K562 (cell line): Measurements from ENCODE around the gene ZFP92. TPM values are rescaled to one million over a fixed set of nuclear protein-coding genes. Genes with fewer than 3 reads are reported as not detected.

ENCODE experiments used
- ATF7 ChIP-seq: fragments of 450-650 bp; IDR thresholded peaks from 2 replicates; pipeline ENCODE4 v1.7.1; 2014; ENCODE audit warnings: mild to moderate bottlenecking, moderate library complexity
- C11orf30 ChIP-seq: fragments of 450-650 bp; IDR thresholded peaks from 2 replicates; pipeline ENCODE4 v1.6.1; 2016; ENCODE audit warnings: low read depth, mild to moderate bottlenecking
- CBFA2T3 ChIP-seq: fragments of 450-650 bp; IDR thresholded peaks from 2 replicates; pipeline ENCODE4 v1.6.1; 2017
- CGGBP1 ChIP-seq: fragments of 250-450 bp; sonication (Bioruptor Pico); IDR thresholded peaks from 2 replicates; pipeline ENCODE4 v1.9.0; 2021; ENCODE audit warnings: mild to moderate bottlenecking
- CREM ChIP-seq: IDR thresholded peaks from 2 replicates; pipeline ENCODE4 v1.6.1; 2014; ENCODE audit warnings: antibody characterized with exemption, low read depth
- DMBX1 ChIP-seq: fragments of 250-450 bp; sonication (Bioruptor Pico); IDR thresholded peaks from 2 replicates; pipeline ENCODE4 v1.8.0; 2022; ENCODE audit warnings: inconsistent platforms, mild to moderate bottlenecking, moderate library complexity, borderline replicate concordance
- ETS2 ChIP-seq: IDR thresholded peaks from 2 replicates; pipeline ENCODE4 v1.6.1; 2016; ENCODE audit warnings: borderline replicate concordance, missing genetic modification characterization, mild to moderate bottlenecking, moderate library complexity, missing compliant biosample characterization; ENCODE audit not compliant: poor library complexity, severe bottlenecking
- FOS ChIP-seq: IDR thresholded peaks from 3 replicates; pipeline ENCODE4 v1.6.1; 2011; ENCODE audit not compliant: insufficient read length; ENCODE audit errors: extremely low read depth
- GABPB1 ChIP-seq: sonication (generic); formaldehyde crosslinking; IDR thresholded peaks from 2 replicates; pipeline ENCODE4 v1.8.0; 2022; ENCODE audit warnings: mild to moderate bottlenecking, missing genetic modification reagents
- HEY1 ChIP-seq: fragments of 250-450 bp; sonication (Bioruptor Pico); IDR thresholded peaks from 2 replicates; pipeline ENCODE4 v1.5.0; 2020; ENCODE audit warnings: mild to moderate bottlenecking, moderate library complexity, borderline replicate concordance
- JUN ChIP-seq, 2 experiments: sonication (generic) in 1 of 2; formaldehyde crosslinking in 1 of 2; IDR thresholded peaks; 2 replicates each; pipeline versions ENCODE4 v1.6.1 to v1.8.0; 2012 to 2022; ENCODE audit warnings: borderline replicate concordance in 2 of 2, mild to moderate bottlenecking in 2 of 2, improper control_type of control experiment in 1 of 2, low read depth in 1 of 2, low read length in 1 of 2, missing genetic modification reagents in 1 of 2
- KDM1A ChIP-seq, 2 experiments: fragments of 450-650 bp; IDR thresholded peaks; 2 replicates each; pipeline ENCODE4 v1.6.1; 2016; ENCODE audit warnings: mild to moderate bottlenecking in 2 of 2
- MBD2 ChIP-seq: sonication (generic); IDR thresholded peaks from 2 replicates; pipeline ENCODE4 v1.6.1; 2016; ENCODE audit warnings: low read depth, borderline replicate concordance
- MTF1 ChIP-seq: fragments of 250-450 bp; sonication (Bioruptor Pico); IDR thresholded peaks from 2 replicates; pipeline ENCODE4 v1.9.0; 2021; ENCODE audit warnings: moderate library complexity, mild to moderate bottlenecking, inconsistent platforms, borderline replicate concordance
- NFIC ChIP-seq: fragments of 450-650 bp; IDR thresholded peaks from 2 replicates; pipeline ENCODE4 v1.6.1; 2017; ENCODE audit warnings: mild to moderate bottlenecking, inconsistent platforms
- NR2F6 ChIP-seq: fragments of 450-650 bp; formaldehyde crosslinking; IDR thresholded peaks from 2 replicates; pipeline ENCODE4 v1.4.0; 2020; ENCODE audit warnings: mild to moderate bottlenecking
- PHF20 ChIP-seq: fragments of 450-650 bp; IDR thresholded peaks from 2 replicates; pipeline ENCODE4 v1.6.1; 2018; ENCODE audit not compliant: partially characterized antibody
- PTRF ChIP-seq: fragments of 450-650 bp; IDR thresholded peaks from 2 replicates; pipeline ENCODE4 v1.6.1; 2016; ENCODE audit warnings: mild to moderate bottlenecking, missing genetic modification characterization, missing compliant biosample characterization
- SPI1 ChIP-seq: IDR thresholded peaks from 2 replicates; pipeline ENCODE4 v1.6.1; 2011; ENCODE audit warnings: low read depth, low read length, control low read depth, borderline replicate concordance
- SRSF9 ChIP-seq: fragments of 200-400 bp; formaldehyde crosslinking; IDR thresholded peaks from 2 replicates; pipeline ENCODE4 v1.6.1; 2017; ENCODE audit warnings: low read depth, low read length, borderline replicate concordance
- ZC3H8 ChIP-seq: fragments of 450-650 bp; IDR thresholded peaks from 2 replicates; pipeline ENCODE4 v1.6.1; 2017
- ZNF146 ChIP-seq: IDR thresholded peaks from one replicate; pipeline ENCODE4 v1.6.1; 2018; ENCODE audit warnings: missing compliant biosample characterization; ENCODE audit not compliant: unreplicated experiment
- ZNF740 ChIP-seq, 3 experiments: fragments of 200-800 bp in 1 of 3; sonication (Bioruptor generic) in 1 of 3; sonication (generic) in 1 of 3; formaldehyde crosslinking in 1 of 3; IDR thresholded peaks; 2 replicates each; pipeline versions ENCODE4 v1.6.1 to v1.8.0; 2016 to 2022; ENCODE audit warnings: mild to moderate bottlenecking in 2 of 3, missing compliant biosample characterization in 2 of 3, missing genetic modification characterization in 2 of 3, missing genetic modification reagents in 1 of 3
- ZNF766 ChIP-seq: fragments of 200-800 bp; sonication (Bioruptor generic); conservative IDR thresholded peaks from 2 replicates; pipeline ENCODE4 v1.6.1; 2016; ENCODE audit warnings: missing genetic modification characterization, missing compliant biosample characterization
- polyA plus RNA-seq, 8 experiments: library from polyadenylated mRNA; depleted of rRNA in 4 of 8; stranded (reverse) in 5 of 8; unstranded in 3 of 8; fragments of >200 nt; fragmentation: Nextera tagmentation in 2 of 8; fragmentation: Illumina TruSeq in 1 of 8; extraction: Ambion mirVana in 2 of 8; extraction: Trizol in 1 of 8; gene quantifications; 2 replicates each; pipeline versions ENCODE4 v1.2.1 to v1.2.3, GENCODE V29; 2011 to 2014; ENCODE audit warnings: inconsistent platforms in 1 of 8, missing spikeins in 1 of 8
- total RNA-seq, 7 experiments: library from RNA; depleted of rRNA in 6 of 7; stranded (reverse); fragments of >200 nt in 6 of 7; fragmentation: Illumina TruSeq in 2 of 7; extraction: Trizol in 2 of 7; gene quantifications; 2 replicates each; pipeline versions ENCODE4 v1.2.1 to v1.2.3, GENCODE V29; 2011 to 2021; ENCODE audit warnings: low replicate concordance in 1 of 7
- TF ChIP-seq, protein P1 (sequence below): fragments of 250-450 bp; sonication (Bioruptor Pico); IDR thresholded peaks from 2 replicates; pipeline ENCODE4 v1.8.0; 2021; ENCODE audit warnings: borderline replicate concordance, mild to moderate bottlenecking, moderate library complexity; ENCODE audit not compliant: poor library complexity, severe bottlenecking

The ZFP92 gene
- total and polyA plus RNA-seq, 9 of the 15 experiments (the other 6 are each of a cell fraction or from before 2014, with no cell fraction given) = 0.32 to 3.3 (median 1.8) TPM

DNA sequence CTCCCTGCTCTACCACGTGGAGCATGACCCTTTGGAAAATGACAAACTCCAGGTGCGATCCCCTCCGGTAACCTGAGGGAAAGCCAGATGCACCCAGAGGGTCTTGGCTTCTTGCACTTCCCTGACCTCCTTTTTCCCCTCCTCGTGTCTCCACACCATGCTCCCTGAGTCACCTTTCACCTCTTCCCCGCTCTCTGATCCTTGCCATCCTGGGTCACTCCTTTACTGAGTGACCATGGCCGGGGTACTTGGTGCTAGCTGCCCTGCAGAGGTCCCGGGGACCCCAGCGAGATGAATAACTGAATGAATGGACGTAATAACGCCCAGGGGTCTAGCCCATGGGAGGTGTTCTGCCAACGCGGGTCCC is 401 bp upstream of the ZFP92 start (continued):
- TF ChIP-seq MBD2 = no peak
- TF ChIP-seq NR2F6 (CRISPR knock-in tag) = no peak
- no peak for TF ChIP-seq SRSF9
- no peak for TF ChIP-seq DMBX1
- TF ChIP-seq FOS = no peak
- TF ChIP-seq ATF7 = no peak
- peak; percentile 47 for TF ChIP-seq PHF20
- TF ChIP-seq NFIC = no peak
- no peak for TF ChIP-seq ZC3H8
- no peak for TF ChIP-seq C11orf30
- no peak for TF ChIP-seq ETS2
- TF ChIP-seq, protein P1, sequence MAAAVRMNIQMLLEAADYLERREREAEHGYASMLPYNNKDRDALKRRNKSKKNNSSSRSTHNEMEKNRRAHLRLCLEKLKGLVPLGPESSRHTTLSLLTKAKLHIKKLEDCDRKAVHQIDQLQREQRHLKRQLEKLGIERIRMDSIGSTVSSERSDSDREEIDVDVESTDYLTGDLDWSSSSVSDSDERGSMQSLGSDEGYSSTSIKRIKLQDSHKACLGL (CRISPR knock-in tag) = no peak
- no peak for TF ChIP-seq CBFA2T3
- no peak for TF ChIP-seq MTF1
- no peak for TF ChIP-seq KDM1A (IDR thresholded peaks at IDR 0.05)
- TF ChIP-seq HEY1 (CRISPR knock-in tag) = no peak
- TF ChIP-seq SPI1 = no peak
- TF ChIP-seq CGGBP1 (CRISPR knock-in tag) = no peak
- 0 out of 2 replicates have a peak, but pooled peaks have one; percentile 29 for TF ChIP-seq GABPB1
- TF ChIP-seq CREM = no peak
- no peak for TF ChIP-seq JUN (IDR thresholded peaks at IDR 0.05; ENCODE audit: borderline replicate concordance, low read depth, low read length)
- no peak for TF ChIP-seq JUN (CRISPR knock-in tag; IDR thresholded peaks at IDR 0.05; ENCODE audit: borderline replicate concordance)
- TF ChIP-seq ZNF766 = no peak
- no peak for TF ChIP-seq ZNF146 (CRISPR knock-in tag)
- TF ChIP-seq PTRF = no peak
- TF ChIP-seq ZNF740 (CRISPR knock-in tag; IDR thresholded peaks at IDR 0.05) = no peak
- no peak for TF ChIP-seq ZNF740 (tag; IDR thresholded peaks at IDR 0.05)
